Peyer's patch (tissue), 4 donors: ENCODE results near the gene HPS6. TPM values are rescaled to one million over a fixed set of nuclear protein-coding genes. Genes with fewer than 3 reads are reported as not detected.

Experiments
- DNase-seq, 3 donors: peaks; one replicate each; pipeline ENCODE4 v3.0.0-alpha.2; 2017 to 2019
- H3K27ac ChIP-seq, 4 donors: fragments of 200-600 bp; sonication (generic); one replicate each; pipeline ENCODE4 v1.5.1; 2016 to 2019
- H3K27me3 ChIP-seq, 2 donors: fragments of 200-600 bp; sonication (generic); one replicate each; pipeline ENCODE4 v1.5.1; 2019
- H3K36me3 ChIP-seq, 3 donors: fragments of 200-600 bp; sonication (generic); one replicate each; pipeline ENCODE4 v1.5.1; 2016 to 2019
- H3K4me1 ChIP-seq, 4 donors: fragments of 200-600 bp; sonication (generic); one replicate each; pipeline ENCODE4 v1.5.1; 2016 to 2019
- H3K4me3 ChIP-seq, 4 donors: fragments of 200-600 bp; sonication (generic); 1 replicate in 3 of 4; 2 replicates in 1 of 4; pipeline ENCODE4 v1.5.1; 2016 to 2019; ENCODE audit warnings: mild to moderate bottlenecking in 1 of 4
- H3K9me3 ChIP-seq, 4 donors: fragments of 200-600 bp; sonication (generic); one replicate each; pipeline ENCODE4 v1.5.1; 2016 to 2019; ENCODE audit warnings: mild to moderate bottlenecking in 1 of 4
- CTCF ChIP-seq, 6 experiments: fragments of 450-650 bp in 4 of 6; fragments of 200-600 bp in 2 of 6; sonication (generic) in 1 of 6; IDR thresholded peaks; one replicate each; pipeline ENCODE4 v1.5.1; 2017 to 2019; ENCODE audit warnings: antibody characterized with exemption in 6 of 6, mild to moderate bottlenecking in 3 of 6, moderate library complexity in 1 of 6
- POLR2A ChIP-seq, 2 donors: fragments of 450-650 bp; IDR thresholded peaks; one replicate each; pipeline ENCODE4 v1.5.1; 2017; ENCODE audit warnings: antibody characterized with exemption in 2 of 2, mild to moderate bottlenecking in 2 of 2, moderate library complexity in 2 of 2
- total RNA-seq, 4 donors: library from RNA; depleted of rRNA; stranded (reverse); fragments of >200 nt; gene quantifications; one replicate each; pipeline ENCODE4 v1.1.0, GENCODE V29; 2016

The HPS6 gene
- total RNA-seq, 4 donors from 2014 or later = 19.8 to 33.4 (median 24.8) TPM

DNA sequence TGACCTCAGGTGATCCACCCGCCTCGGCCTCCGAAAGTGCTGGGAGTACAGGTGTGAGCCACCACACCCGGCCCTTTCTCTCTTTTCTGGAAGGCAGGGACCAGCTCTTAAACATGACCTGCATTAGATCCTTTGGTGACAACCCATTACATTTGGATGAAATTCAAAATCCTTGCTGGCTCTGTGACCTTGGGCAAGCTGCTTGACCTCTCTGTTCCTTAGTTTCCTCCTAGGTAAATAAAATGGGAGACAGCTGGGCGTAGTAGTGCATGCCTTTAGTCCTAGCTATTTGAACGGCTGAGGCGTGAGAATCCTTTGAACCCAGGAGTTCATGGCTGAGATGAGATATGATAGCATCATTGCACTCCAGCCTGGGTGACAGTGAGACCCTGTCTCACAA lies 31.3 kb downstream of the HPS6 start:
- H3K4me1 ChIP-seq = no peaks in the 10 kb centered on the region
- TF ChIP-seq POLR2A (IDR thresholded peaks at IDR 0.05) = no peak
- TF ChIP-seq CTCF (IDR thresholded peaks at IDR 0.05) = no peak
- H3K4me3 ChIP-seq = no peak overlapping the region
- H3K27me3 ChIP-seq = no peaks in the 10 kb centered on the region
- H3K9me3 ChIP-seq = no peaks in the 10 kb centered on the region
- no peaks in the 10 kb centered on the region for H3K36me3 ChIP-seq
- H3K27ac ChIP-seq = no peak overlapping the region
- no peak for DNase-seq

DNA sequence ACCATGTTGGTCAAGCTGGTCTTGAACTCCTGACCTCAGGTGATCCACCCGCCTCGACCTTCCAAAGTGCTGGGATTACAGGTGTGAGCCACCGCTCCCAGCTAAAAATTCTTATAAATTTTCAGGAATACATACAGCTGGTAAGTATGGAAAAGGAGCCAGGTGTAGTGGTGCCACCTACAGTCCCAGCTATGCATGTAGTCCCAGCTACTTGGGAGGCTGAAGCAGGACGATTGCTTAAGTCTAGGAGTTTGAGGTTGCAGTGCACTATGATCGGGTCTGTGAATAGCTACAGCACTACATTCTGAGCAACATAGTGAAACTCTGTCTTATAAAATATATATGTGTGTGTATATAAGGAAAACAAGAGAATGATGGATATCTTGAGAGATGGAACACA lies 36.0 kb downstream of the HPS6 start:
- no peaks in the 10 kb centered on the region for H3K9me3 ChIP-seq
- H3K4me1 ChIP-seq = no peaks in the 10 kb centered on the region
- H3K27me3 ChIP-seq = no peaks in the 10 kb centered on the region
- H3K36me3 ChIP-seq = no peaks in the 10 kb centered on the region
- no peak for TF ChIP-seq CTCF (IDR thresholded peaks at IDR 0.05)
- H3K4me3 ChIP-seq = no peak overlapping the region
- no peak for DNase-seq
- H3K27ac ChIP-seq = no peak overlapping the region

DNA sequence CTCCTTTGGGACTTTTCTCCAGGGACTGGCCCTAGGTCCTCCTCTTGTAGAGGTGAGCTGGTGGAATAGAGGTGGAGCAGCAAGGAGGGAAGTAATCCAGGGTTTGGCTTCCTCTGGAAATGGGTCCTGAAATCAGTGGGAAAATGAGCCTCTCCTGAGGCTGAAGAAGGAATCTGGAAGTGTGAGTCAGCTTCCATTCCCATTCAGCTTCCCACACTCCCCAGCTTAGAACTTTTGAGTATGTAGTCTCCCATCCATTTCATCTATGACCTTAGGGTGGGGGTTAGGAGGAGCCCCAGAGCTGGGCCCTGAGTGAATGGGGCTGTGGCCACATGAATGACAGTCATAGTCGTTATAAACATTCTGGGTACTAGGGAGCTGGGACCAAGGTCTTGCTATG lies 37.3 kb downstream of the HPS6 start:
- DNase-seq = no peak
- Histone ChIP-seq H3K27me3 (no peaks in the 10 kb centered on the region), H3K4me1 (no peaks in the 10 kb centered on the region), H3K27ac (no peak overlapping the region), H3K36me3 (peaks cover 0 to 9% (median 0%) of the 10 kb centered on the region in 3 donors), H3K9me3 (no peaks in the 10 kb centered on the region), H3K4me3 (no peak overlapping the region)
- no peak for TF ChIP-seq POLR2A (IDR thresholded peaks at IDR 0.05)
- TF ChIP-seq CTCF (IDR thresholded peaks at IDR 0.05) = no peak

- Histone ChIP-seq H3K27me3 (no peaks in the 10 kb centered on the region), H3K36me3 (peaks cover 0 to 53% (median 0%) of the 10 kb centered on the region in 3 donors), H3K9me3 (no peaks in the 10 kb centered on the region), H3K4me1 (peaks cover 0 to 5% (median 0%) of the 10 kb centered on the region in 4 donors), H3K27ac (no peak overlapping the region), H3K4me3 (no peak overlapping the region)
- TF ChIP-seq CTCF (IDR thresholded peaks at IDR 0.05) (no peak), POLR2A (IDR thresholded peaks at IDR 0.05) (no peak)
- DNase-seq = no peak
Measured at GRCh38 chr10:102106998-102107397, 41.8 kb downstream of the HPS6 start.

GRCh38 chr10:102109166-102110116 lies 44.3 kb downstream of the HPS6 start:
- H3K4me3 ChIP-seq = no peak overlapping the region
- DNase-seq = no peak
- peaks cover 0 to 53% (median 0%) of the 10 kb centered on the region in 3 donors for H3K36me3 ChIP-seq
- no peaks in the 10 kb centered on the region for H3K9me3 ChIP-seq
- no peaks in the 10 kb centered on the region for H3K27me3 ChIP-seq
- H3K27ac ChIP-seq = no peak overlapping the region
- TF ChIP-seq CTCF (IDR thresholded peaks at IDR 0.05) (no peak), POLR2A (IDR thresholded peaks at IDR 0.05) (no peak)
- peaks cover 0 to 28% (median 14%) of the 10 kb centered on the region in 4 donors for H3K4me1 ChIP-seq
